ENCODE measurements around the gene AQP9. TPM values are rescaled to one million over a fixed set of nuclear protein-coding genes. Genes with fewer than 3 reads are reported as not detected.
A peak's percentile ranks its signal among the peaks of the same experiment; 100 is the strongest.

AQP9 gene
- total RNA-seq, 1 donor from 2014 or later = 1.5 TPM

DNA sequence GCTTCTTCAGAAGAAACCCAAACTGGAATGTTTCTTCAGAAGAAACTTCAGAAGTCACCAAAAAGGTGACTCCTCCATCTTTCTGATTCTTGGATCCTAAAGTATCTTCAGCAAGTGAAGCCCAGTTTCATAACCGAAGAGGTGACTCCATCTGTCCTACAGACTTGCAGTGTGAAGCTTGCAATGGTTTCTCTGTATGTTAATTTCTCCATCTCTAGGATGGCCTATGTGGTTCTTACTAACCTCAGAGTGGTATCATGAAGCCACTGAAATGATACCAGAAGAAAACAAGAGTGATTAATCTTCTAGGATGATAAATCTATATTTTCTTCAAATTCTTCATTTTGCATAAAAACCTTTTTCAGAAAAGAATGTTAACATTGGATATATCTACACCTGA, 495 bp upstream of the AQP9 start:
- ATAC-seq (no peak), DNase-seq (ENCODE audit: missing footprints) (no peak)
- intact Hi-C loops (cut with DNase I) = no loop called here

DNA sequence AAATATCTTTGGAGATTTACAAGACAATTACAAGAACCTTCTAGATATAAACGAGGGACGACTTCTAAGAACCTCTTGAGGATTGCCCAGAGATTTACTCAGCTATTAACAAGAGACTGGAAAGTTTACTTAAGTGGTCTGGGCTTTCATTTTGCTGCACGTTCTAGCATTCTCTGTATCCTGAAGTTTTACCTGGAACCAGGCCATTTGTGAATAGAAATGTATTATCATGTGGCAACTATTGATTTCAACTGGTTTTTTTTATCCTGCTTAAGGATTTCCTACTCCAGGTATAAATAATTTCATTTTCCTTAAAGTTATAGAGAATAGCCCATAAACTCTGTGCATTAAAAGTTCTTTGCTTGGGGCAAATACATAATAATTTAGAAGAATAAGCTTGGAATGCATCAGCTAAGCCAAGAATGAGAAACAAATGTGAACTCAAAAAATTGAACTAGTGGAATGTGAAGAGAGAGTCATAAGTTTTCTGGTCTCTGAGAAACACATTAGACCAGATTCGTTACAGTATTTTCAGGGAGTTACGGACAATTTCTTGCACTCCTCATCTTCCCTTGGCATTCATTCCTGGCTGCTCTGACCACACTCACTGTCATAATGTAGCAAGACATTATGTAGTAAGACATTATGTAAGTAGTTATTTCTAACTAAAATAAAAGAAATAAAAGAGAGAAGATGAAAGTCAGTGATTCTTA, 1.3 kb downstream of the AQP9 start:
- no peak for DNase-seq (ENCODE audit: missing footprints)
- intact Hi-C loops (cut with DNase I) = no loop called here
- no peak for ATAC-seq

- intact Hi-C loops (cut with DNase I) = no loop called here
- no peak for DNase-seq (ENCODE audit: missing footprints)
- no peak for ATAC-seq
Measured at GRCh38 chr15:58139989-58140522, 1.9 kb downstream of the AQP9 start.

DNA sequence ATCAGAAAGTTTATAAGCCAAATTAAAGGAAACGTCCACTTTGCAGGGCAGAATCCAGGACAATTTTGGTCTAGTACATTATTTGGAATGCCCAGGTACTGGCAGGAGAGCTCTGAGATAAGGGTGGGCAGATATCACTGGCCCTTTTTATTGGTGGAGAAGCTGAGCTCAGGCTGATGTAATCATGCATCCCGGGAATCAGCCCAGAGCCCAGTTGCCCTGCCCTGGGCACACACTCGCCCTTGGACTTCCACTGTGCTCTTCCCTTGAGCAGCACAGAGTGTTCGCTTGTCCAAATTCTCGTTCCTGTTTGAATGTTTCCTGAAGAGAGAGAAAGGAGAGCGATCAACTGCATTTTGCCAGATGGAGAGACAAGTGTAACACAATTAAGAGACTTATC, 3.7 kb downstream of the AQP9 start:
- no peak for ATAC-seq
- no peak for DNase-seq (ENCODE audit: missing footprints)
- intact Hi-C loops (cut with DNase I) = no loop called here

GRCh38 chr15:58142827-58143461, 4.8 kb downstream of the AQP9 start:
- ATAC-seq (no peak), DNase-seq (ENCODE audit: missing footprints) (no peak)

GRCh38 chr15:58145606-58146005, 7.4 kb downstream of the AQP9 start:
- intact Hi-C loops (cut with DNase I) = no loop called here
- ATAC-seq = no peak
- no peak for DNase-seq (ENCODE audit: missing footprints)

More at GRCh38 chr15:58142827-58143461, 4.8 kb downstream of the AQP9 start:
- intact Hi-C loops (cut with DNase I) = no loop called here

DNA sequence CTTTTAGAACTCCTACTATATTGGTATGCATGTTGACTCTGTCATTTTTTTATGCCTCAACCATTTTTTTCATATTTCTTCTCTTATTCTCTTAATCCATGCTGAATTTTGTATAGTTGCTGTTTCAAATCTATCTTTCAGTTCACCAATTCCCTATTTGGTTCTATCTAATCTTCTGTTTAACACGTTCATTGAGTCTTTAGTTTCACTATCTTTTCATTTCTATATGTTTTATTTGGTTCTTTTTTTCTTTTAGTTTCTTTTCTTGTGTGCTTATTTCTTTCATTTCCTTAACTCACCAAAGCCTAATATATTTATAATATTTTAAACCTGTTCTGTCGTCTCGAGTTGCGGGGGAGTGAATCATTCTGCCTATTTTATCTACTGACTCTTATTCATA, 8.0 kb downstream of the AQP9 start:
- no peak for DNase-seq (ENCODE audit: missing footprints)
- intact Hi-C loops (cut with DNase I) = no loop called here
- ATAC-seq = no peak

- peak; percentile 34 for ATAC-seq
- intact Hi-C loops (cut with DNase I) = no loop called here
- no peak for DNase-seq (ENCODE audit: missing footprints)
Measured at GRCh38 chr15:58146749-58147148, 8.6 kb downstream of the AQP9 start.

GRCh38 chr15:58147171-58147611, 9.0 kb downstream of the AQP9 start:
- DNase-seq (ENCODE audit: missing footprints) = no peak
- intact Hi-C loops (cut with DNase I) = no loop called here
- ATAC-seq = peak; percentile 13

DNA sequence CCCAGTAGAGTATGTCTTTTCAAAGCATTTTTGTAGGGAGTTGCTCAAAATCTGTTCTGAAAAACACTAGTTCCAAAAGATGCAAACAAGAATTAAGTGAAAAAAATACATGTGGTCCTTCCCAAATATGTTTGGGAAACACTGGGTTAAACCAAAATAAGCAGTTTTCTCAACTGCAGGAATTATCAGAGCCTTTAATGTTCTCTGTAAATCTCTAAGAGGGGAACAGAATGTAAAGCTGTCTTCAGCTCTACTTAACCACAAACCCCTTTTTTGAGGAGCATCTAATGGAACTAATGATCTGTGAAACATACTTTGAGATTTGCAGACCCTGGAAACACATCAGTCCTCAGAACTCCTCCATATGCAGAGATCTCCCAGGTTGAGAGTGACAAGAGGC, 9.9 kb downstream of the AQP9 start:
- ATAC-seq = no peak
- intact Hi-C loops (cut with DNase I) = no loop called here

GRCh38 chr15:58148633-58149445, 10.7 kb downstream of the AQP9 start:
- intact Hi-C loops (cut with DNase I) = no loop called here
- no peak for DNase-seq (ENCODE audit: missing footprints)
- no peak for ATAC-seq

More for the DNA sequence above, 9.9 kb downstream of the AQP9 start:
- no peak for DNase-seq (ENCODE audit: missing footprints)

- intact Hi-C loops (cut with DNase I) = no loop called here
- ATAC-seq (no peak), DNase-seq (ENCODE audit: missing footprints) (no peak)
Measured at GRCh38 chr15:58154769-58155168, 16.6 kb downstream of the AQP9 start.

DNA sequence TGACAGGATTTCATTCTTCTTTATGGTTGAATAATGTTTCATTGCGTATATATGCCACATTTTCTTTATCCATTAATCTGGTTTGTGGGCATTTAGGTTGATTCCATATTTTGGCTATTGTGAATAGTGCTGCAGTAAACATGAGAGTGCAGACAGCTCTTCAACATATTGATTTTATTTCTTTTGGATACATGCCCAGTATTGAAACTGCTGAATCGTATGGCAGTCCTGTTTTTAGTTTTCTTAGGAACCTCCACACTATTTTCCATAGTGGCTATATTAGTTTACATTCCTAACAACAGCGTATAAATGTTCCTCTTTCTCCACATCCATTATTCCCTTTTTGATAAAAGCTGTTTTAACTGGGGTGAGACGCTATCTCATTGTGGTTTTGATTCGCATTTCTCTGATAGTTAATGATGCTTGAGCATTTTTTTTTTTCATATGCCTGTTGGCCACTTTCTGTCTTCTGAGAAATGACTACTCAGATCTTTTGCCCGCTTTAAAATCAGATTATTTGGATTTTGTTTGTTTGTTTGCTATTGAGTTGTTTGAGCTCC, 21.7 kb downstream of the AQP9 start:
- DNase-seq (ENCODE audit: missing footprints) (no peak), ATAC-seq (no peak)
- intact Hi-C loops (cut with DNase I) = no loop called here

DNA sequence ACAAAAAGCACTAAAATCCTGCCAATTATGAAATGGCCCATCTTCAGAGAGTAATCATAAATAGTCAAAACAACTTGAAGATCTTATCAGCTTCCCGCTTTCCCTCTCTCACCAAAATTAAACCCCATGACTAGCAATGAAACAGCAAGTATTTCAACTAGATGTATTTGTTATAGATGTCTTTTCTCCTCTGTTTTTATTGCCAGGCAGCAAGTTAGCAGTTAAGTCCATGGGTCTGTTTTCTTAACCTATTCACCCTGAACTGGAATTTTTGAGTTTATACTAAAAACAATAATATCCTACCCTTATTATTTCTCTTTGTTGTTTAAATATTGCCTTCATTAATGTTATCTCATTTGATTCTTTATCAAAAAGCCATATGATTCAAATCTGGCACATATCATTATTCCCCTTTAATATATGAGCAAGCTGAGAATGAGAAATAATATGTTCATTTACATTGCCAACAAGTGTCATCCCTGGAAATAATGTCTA, 23.3 kb downstream of the AQP9 start:
- DNase-seq (ENCODE audit: missing footprints) = no peak
- ATAC-seq = no peak
- intact Hi-C loops (cut with DNase I) = no loop called here

- intact Hi-C loops (cut with DNase I) = no loop called here
Measured at GRCh38 chr15:58163985-58164384, 25.8 kb downstream of the AQP9 start.

DNA sequence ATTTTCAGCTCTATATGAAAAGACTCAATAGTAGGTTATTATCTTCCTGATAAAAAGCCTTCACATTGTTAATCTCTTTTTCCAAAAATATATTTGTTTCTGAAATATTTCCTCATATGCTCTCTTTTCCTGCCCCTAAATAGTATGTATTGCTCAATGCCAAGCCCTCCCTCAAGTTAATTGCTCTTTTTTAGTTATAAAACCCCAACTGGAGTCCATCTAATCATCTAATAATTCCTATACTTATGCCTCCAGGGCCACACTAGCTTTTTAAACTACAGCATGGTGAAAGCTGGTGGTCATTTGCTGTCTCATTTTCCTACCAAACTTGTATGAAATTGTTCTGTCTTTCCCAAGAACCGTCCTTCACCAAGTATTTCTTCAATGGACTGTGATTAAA, 26.7 kb downstream of the AQP9 start:
- DNase-seq (ENCODE audit: missing footprints) (no peak), ATAC-seq (no peak)
- intact Hi-C loops (cut with DNase I) = no loop called here

More at GRCh38 chr15:58163985-58164384, 25.8 kb downstream of the AQP9 start:
- no peak for DNase-seq (ENCODE audit: missing footprints)
- ATAC-seq = no peak

GRCh38 chr15:58165661-58166060, 27.5 kb downstream of the AQP9 start:
- DNase-seq (ENCODE audit: missing footprints) (peak; percentile 86), ATAC-seq (peak; percentile 67)
- intact Hi-C loops (cut with DNase I) = no loop called here

DNA sequence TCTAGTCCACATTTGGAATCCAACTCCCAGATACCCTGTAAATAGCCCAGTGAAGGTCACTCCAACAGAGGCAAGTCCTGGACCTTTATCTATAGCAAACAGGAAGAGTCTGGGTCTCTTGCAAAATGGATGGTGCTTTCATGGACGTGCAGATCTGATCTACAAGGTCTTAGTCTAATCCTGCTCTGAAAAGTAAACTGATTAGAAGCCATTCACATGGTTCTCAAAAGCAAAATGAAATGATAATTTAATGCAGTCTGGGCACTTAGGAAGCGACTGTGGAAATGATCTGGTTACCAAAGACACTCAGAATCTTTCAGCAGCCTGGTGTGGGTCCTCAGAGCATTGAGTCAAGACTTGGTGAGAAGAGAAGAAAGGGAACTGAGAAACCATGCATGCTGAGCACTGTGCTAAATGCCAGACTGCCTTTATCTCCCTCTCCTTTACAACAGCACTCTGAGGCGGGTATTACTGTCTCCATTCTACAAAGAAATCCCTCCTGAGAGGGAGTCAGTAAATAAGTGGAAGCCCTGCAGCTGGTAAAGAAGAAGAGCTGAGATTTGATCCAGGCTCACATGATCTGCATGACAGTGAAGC, 29.0 kb downstream of the AQP9 start:
- intact Hi-C loops (cut with DNase I) = no loop called here
- ATAC-seq (no peak), DNase-seq (ENCODE audit: missing footprints) (no peak)

GRCh38 chr15:58169934-58170333, 31.8 kb downstream of the AQP9 start:
- DNase-seq (ENCODE audit: missing footprints) (no peak), ATAC-seq (no peak)
- intact Hi-C loops (cut with DNase I) = no loop called here
